HEK293 (cell line): ENCODE measurements around the gene FNTB.

Experiments used
- CTCF ChIA-PET: fragments of 350-600 bp; formaldehyde crosslinking; extraction: SDS; loops from one replicate; lab custom pipeline; 2021; ENCODE audit warnings: antibody characterized with exemption; lab: Yijun Ruan, JAX
- POLR2A ChIA-PET: fragments of 300-600 bp; formaldehyde crosslinking; extraction: SDS; loops from one replicate; lab custom pipeline; 2020; ENCODE audit warnings: antibody characterized with exemption, inconsistent platforms; lab: Yijun Ruan, JAX
- H3K27ac ChIP-seq: fragments of 200-500 bp; sonication (Bioruptor generic); 2 replicates; pipeline ENCODE4 v1.5.1; 2014; ENCODE audit warnings: low read depth, low read length, control low read depth, inconsistent platforms; ENCODE audit errors: extremely low read depth
- H3K36me3 ChIP-seq, 2 experiments: fragments of 200-500 bp in 1 of 2; sonication (Bioruptor generic) in 1 of 2; 1 replicate in 1 of 2; 2 replicates in 1 of 2; pipeline ENCODE4 v1.5.1; 2014 to 2017; ENCODE audit warnings: inconsistent platforms in 2 of 2, low read length in 2 of 2; ENCODE audit not compliant: control insufficient read depth in 2 of 2, insufficient read depth in 1 of 2
- H3K4me1 ChIP-seq: fragments of 200-500 bp; sonication (Bioruptor generic); 2 replicates; pipeline ENCODE4 v1.5.1; 2014; ENCODE audit warnings: mild to moderate bottlenecking, low read length, inconsistent platforms; ENCODE audit not compliant: control insufficient read depth, insufficient read depth
- H3K4me3 ChIP-seq: 2 replicates; pipeline ENCODE4 v1.5.1; 2011; ENCODE audit warnings: low read depth, mild to moderate bottlenecking, control low read depth, low read length, moderate library complexity
- H3K9me3 ChIP-seq: fragments of 200-500 bp; sonication (Bioruptor generic); 2 replicates; pipeline ENCODE4 v1.5.1; 2014; ENCODE audit warnings: low read depth, low read length, inconsistent platforms; ENCODE audit not compliant: control insufficient read depth, insufficient read depth
- BCL11B ChIP-seq: fragments of 450-650 bp; formaldehyde crosslinking; IDR thresholded peaks from 2 replicates; pipeline ENCODE4 v1.5.1; 2016; ENCODE audit warnings: low read depth, missing biosample characterization, missing genetic modification characterization
- EGR2 ChIP-seq: fragments of 450-650 bp; formaldehyde crosslinking; IDR thresholded peaks from 2 replicates; pipeline ENCODE4 v1.5.1; 2016; ENCODE audit warnings: low read depth, missing biosample characterization, missing genetic modification characterization
- HOXA7 ChIP-seq: sonication (generic); formaldehyde crosslinking; IDR thresholded peaks from 2 replicates; pipeline ENCODE4 v1.8.1; 2022; ENCODE audit warnings: missing genetic modification reagents, borderline replicate concordance
- KLF16 ChIP-seq: fragments of 450-650 bp; formaldehyde crosslinking; IDR thresholded peaks from 2 replicates; pipeline ENCODE4 v1.5.1; 2017; ENCODE audit warnings: missing biosample characterization, missing genetic modification characterization
- KLF8 ChIP-seq: fragments of 450-650 bp; formaldehyde crosslinking; IDR thresholded peaks from 2 replicates; pipeline ENCODE4 v1.5.1; 2016; ENCODE audit warnings: missing biosample characterization, missing genetic modification characterization
- OSR2 ChIP-seq: fragments of 450-650 bp; formaldehyde crosslinking; IDR thresholded peaks from 2 replicates; pipeline ENCODE4 v1.5.1; 2016; ENCODE audit warnings: missing biosample characterization, missing genetic modification characterization
- PATZ1 ChIP-seq: fragments of 450-650 bp; formaldehyde crosslinking; IDR thresholded peaks from 2 replicates; pipeline ENCODE4 v1.5.1; 2016; ENCODE audit warnings: missing biosample characterization, missing genetic modification characterization
- RBAK ChIP-seq: fragments of 450-650 bp; formaldehyde crosslinking; IDR thresholded peaks from 2 replicates; pipeline ENCODE4 v1.5.1; 2016; ENCODE audit warnings: missing biosample characterization, missing genetic modification characterization
- SCRT2 ChIP-seq: fragments of 450-650 bp; formaldehyde crosslinking; IDR thresholded peaks from 2 replicates; pipeline ENCODE4 v1.5.1; 2016; ENCODE audit warnings: missing biosample characterization, missing genetic modification characterization
- SP3 ChIP-seq: fragments of 450-650 bp; formaldehyde crosslinking; IDR thresholded peaks from 2 replicates; pipeline ENCODE4 v1.5.1; 2016; ENCODE audit warnings: missing biosample characterization, missing genetic modification characterization
- YY2 ChIP-seq: fragments of 450-650 bp; formaldehyde crosslinking; IDR thresholded peaks from 2 replicates; pipeline ENCODE4 v1.5.1; 2016; ENCODE audit warnings: missing biosample characterization, missing genetic modification characterization
- ZBTB11 ChIP-seq: fragments of 450-650 bp; formaldehyde crosslinking; conservative IDR thresholded peaks from 2 replicates; pipeline ENCODE4 v1.5.1; 2016; ENCODE audit warnings: low read depth, missing biosample characterization, missing genetic modification characterization
- ZBTB17 ChIP-seq: fragments of 450-650 bp; formaldehyde crosslinking; IDR thresholded peaks from 2 replicates; pipeline ENCODE4 v1.5.1; 2016; ENCODE audit warnings: missing biosample characterization, missing genetic modification characterization
- ZBTB20 ChIP-seq: fragments of 450-650 bp; formaldehyde crosslinking; IDR thresholded peaks from 2 replicates; pipeline ENCODE4 v1.5.1; 2016; ENCODE audit warnings: missing biosample characterization, missing genetic modification characterization
- ZBTB48 ChIP-seq: fragments of 450-650 bp; formaldehyde crosslinking; IDR thresholded peaks from 2 replicates; pipeline ENCODE4 v1.5.1; 2016; ENCODE audit warnings: missing biosample characterization, missing genetic modification characterization
- ZBTB8A ChIP-seq: fragments of 450-650 bp; formaldehyde crosslinking; IDR thresholded peaks from 2 replicates; pipeline ENCODE4 v1.5.1; 2016; ENCODE audit warnings: missing biosample characterization, missing genetic modification characterization
- ZNF174 ChIP-seq: fragments of 450-650 bp; formaldehyde crosslinking; IDR thresholded peaks from 2 replicates; pipeline ENCODE4 v1.5.0; 2017; ENCODE audit warnings: missing biosample characterization, mild to moderate bottlenecking, missing genetic modification characterization
- ZNF2 ChIP-seq: fragments of 450-650 bp; formaldehyde crosslinking; IDR thresholded peaks from 2 replicates; pipeline ENCODE4 v1.5.1; 2016; ENCODE audit warnings: missing biosample characterization, missing genetic modification characterization
- ZNF311 ChIP-seq: fragments of 450-650 bp; formaldehyde crosslinking; IDR thresholded peaks from 2 replicates; pipeline ENCODE4 v1.5.1; 2017; ENCODE audit warnings: missing biosample characterization, missing genetic modification characterization, borderline replicate concordance
- ZNF394 ChIP-seq: fragments of 450-650 bp; formaldehyde crosslinking; IDR thresholded peaks from 2 replicates; pipeline ENCODE4 v1.5.1; 2016; ENCODE audit warnings: missing biosample characterization, missing genetic modification characterization, mild to moderate bottlenecking, moderate library complexity, borderline replicate concordance
- ZNF416 ChIP-seq: fragments of 450-650 bp; formaldehyde crosslinking; IDR thresholded peaks from 2 replicates; pipeline ENCODE4 v1.5.1; 2016; ENCODE audit warnings: missing biosample characterization, missing genetic modification characterization
- ZNF473 ChIP-seq: fragments of 450-650 bp; formaldehyde crosslinking; IDR thresholded peaks from 2 replicates; pipeline ENCODE4 v1.5.1; 2017; ENCODE audit warnings: missing biosample characterization, missing genetic modification characterization
- ZNF623 ChIP-seq: fragments of 450-650 bp; formaldehyde crosslinking; IDR thresholded peaks from 2 replicates; pipeline ENCODE4 v1.5.1; 2016; ENCODE audit warnings: missing biosample characterization, missing genetic modification characterization
- ZNF629 ChIP-seq: fragments of 450-650 bp; formaldehyde crosslinking; IDR thresholded peaks from 2 replicates; pipeline ENCODE4 v1.5.1; 2017; ENCODE audit warnings: missing biosample characterization, missing genetic modification characterization
- ZNF645 ChIP-seq: fragments of 450-650 bp; formaldehyde crosslinking; IDR thresholded peaks from 2 replicates; pipeline ENCODE4; 2016; ENCODE audit warnings: missing biosample characterization, missing genetic modification characterization
- ZNF664 ChIP-seq: fragments of 450-650 bp; formaldehyde crosslinking; IDR thresholded peaks from 2 replicates; pipeline ENCODE4 v1.5.1; 2016; ENCODE audit warnings: missing biosample characterization, missing genetic modification characterization
- ZNF692 ChIP-seq: fragments of 450-650 bp; formaldehyde crosslinking; IDR thresholded peaks from 2 replicates; pipeline ENCODE4 v1.5.1; 2016; ENCODE audit warnings: missing biosample characterization, missing genetic modification characterization
- ZNF785 ChIP-seq: fragments of 450-650 bp; formaldehyde crosslinking; IDR thresholded peaks from 2 replicates; pipeline ENCODE4 v1.5.1; 2016; ENCODE audit warnings: missing biosample characterization, missing genetic modification characterization
- ZSCAN4 ChIP-seq: fragments of 450-650 bp; formaldehyde crosslinking; IDR thresholded peaks from 2 replicates; pipeline ENCODE4 v1.5.1; 2017; ENCODE audit warnings: missing biosample characterization, missing genetic modification characterization
- ZXDB ChIP-seq: fragments of 450-650 bp; formaldehyde crosslinking; IDR thresholded peaks from 2 replicates; pipeline ENCODE4 v1.5.1; 2016; ENCODE audit warnings: missing biosample characterization, missing genetic modification characterization

FNTB gene

GRCh38 chr14:65103150-65103760 lies 116.6 kb downstream of the FNTB start (continued):
- TF ChIP-seq ZNF394 (peak; percentile 54; the same call in 1 of the 2 replicates), ZNF623 (tag by site-specific recombination) (0 out of 2 replicates have a peak, but pooled peaks have one; percentile 2), SCRT2 (peak; percentile 97), ZNF2 (tag by site-specific recombination) (0 out of 2 replicates have a peak, but pooled peaks have one; percentile 25), ZBTB48 (tag by site-specific recombination) (no peak), PATZ1 (peak; percentile 44; the same call in 1 of the 2 replicates), ZNF629 (tag by site-specific recombination) (no peak), ZBTB20 (tag by site-specific recombination) (peak; percentile 68), HOXA7 (CRISPR knock-in tag) (no peak), ZNF416 (tag by site-specific recombination) (no peak), ZNF645 (tag by site-specific recombination) (no peak), RBAK (no peak), OSR2 (tag by site-specific recombination) (0 out of 2 replicates have a peak, but pooled peaks have one; percentile 11), ZBTB11 (tag by site-specific recombination) (0 out of 2 replicates have a peak, but pooled peaks have one; percentile 10), ZBTB17 (tag by site-specific recombination) (peak; percentile 28; the same call in 1 of the 2 replicates), SP3 (tag by site-specific recombination) (no peak), ZSCAN4 (tag by site-specific recombination) (peak; percentile 77), ZNF311 (tag by site-specific recombination) (no peak), KLF8 (tag by site-specific recombination) (no peak), ZNF473 (no peak)

GRCh38 chr14:65104791-65105190 lies 118.1 kb downstream of the FNTB start:
- ChIA-PET CTCF (interaction anchor here (0.8 kb wide), 1 partner anchor 27 kb away, joined by 3 read pairs; no protein-coding TSS in a partner anchor), POLR2A (no interaction called here)
- Histone ChIP-seq H3K36me3 (no peaks in the 10 kb centered on the region; a peak in 1 of 3 replicates), H3K27ac (no peak overlapping the region), H3K9me3 (no peaks in the 10 kb centered on the region), H3K4me3 (no peak overlapping the region), H3K4me1 (peaks cover 2% of the 10 kb centered on the region; the same call in 1 of the 2 replicates)
- TF ChIP-seq ZNF785 (tag by site-specific recombination) (no peak), SCRT2 (no peak), KLF16 (tag by site-specific recombination) (no peak), ZNF174 (no peak), ZBTB8A (no peak), BCL11B (tag by site-specific recombination) (no peak), ZNF692 (tag by site-specific recombination) (no peak), ZXDB (no peak), EGR2 (tag by site-specific recombination) (no peak), HOXA7 (CRISPR knock-in tag) (no peak), YY2 (tag by site-specific recombination) (no peak), ZNF664 (tag by site-specific recombination) (no peak)
